HepG2 (cell line): Measurements from ENCODE around the gene TRIM9. TPM values are rescaled to one million over a fixed set of nuclear protein-coding genes. Genes with fewer than 3 reads are reported as not detected.

ENCODE experiments used
- ARID5B ChIP-seq: IDR thresholded peaks from 2 replicates; pipeline ENCODE4 v1.4.0; 2020; ENCODE audit warnings: mild to moderate bottlenecking, missing genetic modification reagents
- CEBPB ChIP-seq: IDR thresholded peaks from 2 replicates; pipeline ENCODE4 v1.6.1; 2011; ENCODE audit warnings: low read depth, low read length, improper control_type of control experiment, borderline replicate concordance
- CEBPG ChIP-seq: IDR thresholded peaks from 2 replicates; pipeline ENCODE4 v1.6.1; 2016
- FOXA1 ChIP-seq, 2 experiments: fragments of 450-650 bp in 1 of 2; sonication (generic) in 1 of 2; formaldehyde crosslinking in 1 of 2; IDR thresholded peaks; 2 replicates each; pipeline versions ENCODE4 v1.4.0 to v1.6.1; 2016 to 2020; ENCODE audit warnings: missing genetic modification reagents in 1 of 2
- HDAC2 ChIP-seq: sonication (generic); formaldehyde crosslinking; IDR thresholded peaks from 2 replicates; pipeline ENCODE4 v1.4.0; 2020; ENCODE audit warnings: missing genetic modification reagents
- JDP2 ChIP-seq: sonication (generic); formaldehyde crosslinking; IDR thresholded peaks from 2 replicates; pipeline ENCODE4 v1.8.1; 2022; ENCODE audit warnings: missing genetic modification reagents, borderline replicate concordance
- MED13 ChIP-seq: sonication (generic); formaldehyde crosslinking; IDR thresholded peaks from 2 replicates; pipeline ENCODE4 v1.5.0; 2020; ENCODE audit warnings: missing genetic modification reagents
- RAD51 ChIP-seq: fragments of 450-650 bp; IDR thresholded peaks from 2 replicates; pipeline ENCODE4 v1.6.1; 2016; ENCODE audit warnings: borderline replicate concordance
- SMAD3 ChIP-seq: sonication (generic); formaldehyde crosslinking; IDR thresholded peaks from 2 replicates; pipeline ENCODE4 v1.4.0; 2020; ENCODE audit warnings: missing genetic modification reagents
- ZFP36L1 ChIP-seq: sonication (generic); formaldehyde crosslinking; IDR thresholded peaks from 2 replicates; pipeline ENCODE4 v1.8.0; 2022; ENCODE audit warnings: mild to moderate bottlenecking, missing genetic modification reagents, moderate library complexity
- ZNF296 ChIP-seq: sonication (generic); formaldehyde crosslinking; conservative IDR thresholded peaks from 2 replicates; pipeline ENCODE4 v1.5.0; 2020; ENCODE audit warnings: mild to moderate bottlenecking, missing genetic modification reagents
- ZNF326 ChIP-seq: sonication (generic); formaldehyde crosslinking; IDR thresholded peaks from 2 replicates; pipeline ENCODE4 v1.4.0; 2020; ENCODE audit warnings: missing genetic modification reagents, borderline replicate concordance
- ZNF713 ChIP-seq: sonication (generic); formaldehyde crosslinking; IDR thresholded peaks from 2 replicates; pipeline ENCODE4 v1.4.0; 2020; ENCODE audit warnings: mild to moderate bottlenecking, missing genetic modification reagents
- ZSCAN21 ChIP-seq: sonication (generic); formaldehyde crosslinking; IDR thresholded peaks from 2 replicates; pipeline ENCODE4 v1.8.0; 2022; ENCODE audit warnings: mild to moderate bottlenecking, missing genetic modification reagents, moderate library complexity, borderline replicate concordance
- polyA plus RNA-seq, 8 experiments: library from polyadenylated mRNA; depleted of rRNA in 3 of 8; stranded (reverse) in 7 of 8; unstranded in 1 of 8; fragments of >200 nt; fragmentation: Illumina TruSeq in 4 of 8; extraction: Trizol in 4 of 8; gene quantifications; 2 replicates each; pipeline versions ENCODE4 v1.2.1 to v1.2.3, GENCODE V29; 2011 to 2016; ENCODE audit warnings: low read depth in 4 of 8, missing spikeins in 1 of 8, mixed read lengths in 1 of 8; ENCODE audit not compliant: insufficient read depth in 1 of 8
- total RNA-seq, 5 experiments: library from RNA; depleted of rRNA; stranded (reverse); fragments of >200 nt; fragmentation: Illumina TruSeq; extraction: Trizol; gene quantifications; 2 replicates each; pipeline ENCODE4 v1.2.3, GENCODE V29; 2016; ENCODE audit warnings: low read depth in 1 of 5
- TF ChIP-seq, protein P1 (sequence below): sonication (generic); formaldehyde crosslinking; IDR thresholded peaks from 2 replicates; pipeline ENCODE4 v1.9.0; 2021; ENCODE audit warnings: mild to moderate bottlenecking, missing genetic modification reagents
- TF ChIP-seq, protein P2 (sequence below): sonication (generic); formaldehyde crosslinking; IDR thresholded peaks from 2 replicates; pipeline ENCODE4 v1.8.0; 2022; ENCODE audit warnings: mild to moderate bottlenecking, missing genetic modification reagents
- TF ChIP-seq, protein P3 (sequence below): sonication (generic); formaldehyde crosslinking; IDR thresholded peaks from 2 replicates; pipeline ENCODE4 v1.4.0; 2020; ENCODE audit warnings: missing genetic modification reagents

Gene TRIM9
- total and polyA plus RNA-seq, 2 of the 13 experiments (the other 11 are each of a cell fraction or from before 2014, with no cell fraction given): 0.04 to 0.07 TPM

GRCh38 chr14:50964683-50965390, 130.1 kb downstream of the TRIM9 start (continued):
- TF ChIP-seq, protein P1, sequence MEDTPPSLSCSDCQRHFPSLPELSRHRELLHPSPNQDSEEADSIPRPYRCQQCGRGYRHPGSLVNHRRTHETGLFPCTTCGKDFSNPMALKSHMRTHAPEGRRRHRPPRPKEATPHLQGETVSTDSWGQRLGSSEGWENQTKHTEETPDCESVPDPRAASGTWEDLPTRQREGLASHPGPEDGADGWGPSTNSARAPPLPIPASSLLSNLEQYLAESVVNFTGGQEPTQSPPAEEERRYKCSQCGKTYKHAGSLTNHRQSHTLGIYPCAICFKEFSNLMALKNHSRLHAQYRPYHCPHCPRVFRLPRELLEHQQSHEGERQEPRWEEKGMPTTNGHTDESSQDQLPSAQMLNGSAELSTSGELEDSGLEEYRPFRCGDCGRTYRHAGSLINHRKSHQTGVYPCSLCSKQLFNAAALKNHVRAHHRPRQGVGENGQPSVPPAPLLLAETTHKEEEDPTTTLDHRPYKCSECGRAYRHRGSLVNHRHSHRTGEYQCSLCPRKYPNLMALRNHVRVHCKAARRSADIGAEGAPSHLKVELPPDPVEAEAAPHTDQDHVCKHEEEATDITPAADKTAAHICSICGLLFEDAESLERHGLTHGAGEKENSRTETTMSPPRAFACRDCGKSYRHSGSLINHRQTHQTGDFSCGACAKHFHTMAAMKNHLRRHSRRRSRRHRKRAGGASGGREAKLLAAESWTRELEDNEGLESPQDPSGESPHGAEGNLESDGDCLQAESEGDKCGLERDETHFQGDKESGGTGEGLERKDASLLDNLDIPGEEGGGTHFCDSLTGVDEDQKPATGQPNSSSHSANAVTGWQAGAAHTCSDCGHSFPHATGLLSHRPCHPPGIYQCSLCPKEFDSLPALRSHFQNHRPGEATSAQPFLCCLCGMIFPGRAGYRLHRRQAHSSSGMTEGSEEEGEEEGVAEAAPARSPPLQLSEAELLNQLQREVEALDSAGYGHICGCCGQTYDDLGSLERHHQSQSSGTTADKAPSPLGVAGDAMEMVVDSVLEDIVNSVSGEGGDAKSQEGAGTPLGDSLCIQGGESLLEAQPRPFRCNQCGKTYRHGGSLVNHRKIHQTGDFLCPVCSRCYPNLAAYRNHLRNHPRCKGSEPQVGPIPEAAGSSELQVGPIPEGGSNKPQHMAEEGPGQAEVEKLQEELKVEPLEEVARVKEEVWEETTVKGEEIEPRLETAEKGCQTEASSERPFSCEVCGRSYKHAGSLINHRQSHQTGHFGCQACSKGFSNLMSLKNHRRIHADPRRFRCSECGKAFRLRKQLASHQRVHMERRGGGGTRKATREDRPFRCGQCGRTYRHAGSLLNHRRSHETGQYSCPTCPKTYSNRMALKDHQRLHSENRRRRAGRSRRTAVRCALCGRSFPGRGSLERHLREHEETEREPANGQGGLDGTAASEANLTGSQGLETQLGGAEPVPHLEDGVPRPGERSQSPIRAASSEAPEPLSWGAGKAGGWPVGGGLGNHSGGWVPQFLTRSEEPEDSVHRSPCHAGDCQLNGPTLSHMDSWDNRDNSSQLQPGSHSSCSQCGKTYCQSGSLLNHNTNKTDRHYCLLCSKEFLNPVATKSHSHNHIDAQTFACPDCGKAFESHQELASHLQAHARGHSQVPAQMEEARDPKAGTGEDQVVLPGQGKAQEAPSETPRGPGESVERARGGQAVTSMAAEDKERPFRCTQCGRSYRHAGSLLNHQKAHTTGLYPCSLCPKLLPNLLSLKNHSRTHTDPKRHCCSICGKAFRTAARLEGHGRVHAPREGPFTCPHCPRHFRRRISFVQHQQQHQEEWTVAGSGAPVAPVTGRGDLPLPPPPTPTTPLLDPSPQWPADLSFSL: no peak
- TF ChIP-seq JDP2 (CRISPR knock-in tag) (no peak), ZNF296 (CRISPR knock-in tag) (no peak), RAD51 (no peak), MED13 (CRISPR knock-in tag) (no peak), ZFP36L1 (no peak), ARID5B (CRISPR knock-in tag) (peak; percentile 53; the same call in 1 of the 2 replicates), ZSCAN21 (no peak), SMAD3 (no peak), ZNF713 (no peak), FOXA1 (IDR thresholded peaks at IDR 0.05) (no peak), FOXA1 (CRISPR knock-in tag; IDR thresholded peaks at IDR 0.05) (0 out of 2 replicates have a peak, but pooled peaks have one; percentile 11), CEBPB (no peak), HDAC2 (CRISPR knock-in tag) (no peak), ZNF326 (no peak), CEBPG (CRISPR knock-in tag) (no peak)
- TF ChIP-seq, protein P2, sequence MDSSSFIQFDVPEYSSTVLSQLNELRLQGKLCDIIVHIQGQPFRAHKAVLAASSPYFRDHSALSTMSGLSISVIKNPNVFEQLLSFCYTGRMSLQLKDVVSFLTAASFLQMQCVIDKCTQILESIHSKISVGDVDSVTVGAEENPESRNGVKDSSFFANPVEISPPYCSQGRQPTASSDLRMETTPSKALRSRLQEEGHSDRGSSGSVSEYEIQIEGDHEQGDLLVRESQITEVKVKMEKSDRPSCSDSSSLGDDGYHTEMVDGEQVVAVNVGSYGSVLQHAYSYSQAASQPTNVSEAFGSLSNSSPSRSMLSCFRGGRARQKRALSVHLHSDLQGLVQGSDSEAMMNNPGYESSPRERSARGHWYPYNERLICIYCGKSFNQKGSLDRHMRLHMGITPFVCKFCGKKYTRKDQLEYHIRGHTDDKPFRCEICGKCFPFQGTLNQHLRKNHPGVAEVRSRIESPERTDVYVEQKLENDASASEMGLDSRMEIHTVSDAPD (CRISPR knock-in tag): no peak
- TF ChIP-seq, protein P3, sequence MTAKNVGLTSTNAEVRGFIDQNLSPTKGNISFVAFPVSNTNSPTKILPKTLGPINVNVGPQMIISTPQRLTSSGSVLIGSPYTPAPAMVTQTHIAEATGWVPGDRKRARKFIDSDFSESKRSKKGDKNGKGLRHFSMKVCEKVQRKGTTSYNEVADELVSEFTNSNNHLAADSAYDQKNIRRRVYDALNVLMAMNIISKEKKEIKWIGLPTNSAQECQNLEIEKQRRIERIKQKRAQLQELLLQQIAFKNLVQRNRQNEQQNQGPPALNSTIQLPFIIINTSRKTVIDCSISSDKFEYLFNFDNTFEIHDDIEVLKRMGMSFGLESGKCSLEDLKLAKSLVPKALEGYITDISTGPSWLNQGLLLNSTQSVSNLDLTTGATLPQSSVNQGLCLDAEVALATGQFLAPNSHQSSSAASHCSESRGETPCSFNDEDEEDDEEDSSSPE: no peak
